GM04504 (cell line): ENCODE measurements around the gene MPRIP.

ENCODE experiments used
- DNase-seq: peaks from one replicate; pipeline ENCODE4 v3.0.0-alpha.2; 2012; ENCODE audit warnings: low read depth

MPRIP gene

GRCh38 chr17:17028059-17028877, 14.0 kb upstream of the MPRIP start:
- DNase-seq = no peak

GRCh38 chr17:17028878-17029535, 13.2 kb upstream of the MPRIP start:
- no peak for DNase-seq

GRCh38 chr17:17029938-17030337, 12.3 kb upstream of the MPRIP start:
- no peak for DNase-seq

- DNase-seq = no peak
These were observed 11.6 kb upstream of the MPRIP start for GRCh38 chr17:17030515-17031211.

GRCh38 chr17:17032131-17032692, 10.0 kb upstream of the MPRIP start:
- DNase-seq = no peak

- DNase-seq = no peak
These were observed 8.8 kb upstream of the MPRIP start for GRCh38 chr17:17033466-17033865.

GRCh38 chr17:17034026-17034425, 8.2 kb upstream of the MPRIP start:
- no peak for DNase-seq

GRCh38 chr17:17034496-17035075, 7.7 kb upstream of the MPRIP start:
- DNase-seq = no peak

- no peak for DNase-seq
These were observed 6.8 kb upstream of the MPRIP start for GRCh38 chr17:17035490-17035889.

GRCh38 chr17:17035920-17036523, 6.2 kb upstream of the MPRIP start:
- no peak for DNase-seq

- DNase-seq = no peak
These were observed 5.7 kb upstream of the MPRIP start for GRCh38 chr17:17036524-17036998.

- DNase-seq = no peak
These were observed 2.3 kb upstream of the MPRIP start for GRCh38 chr17:17039911-17040310.

- no peak for DNase-seq
These were observed 1.2 kb upstream of the MPRIP start for GRCh38 chr17:17041018-17041521.

- peak; percentile 90 for DNase-seq
These were observed 480 bp upstream of the MPRIP start for GRCh38 chr17:17041571-17042383.

GRCh38 chr17:17042851-17043460, 699 bp downstream of the MPRIP start:
- DNase-seq = no peak

GRCh38 chr17:17043461-17044271, 1.4 kb downstream of the MPRIP start:
- DNase-seq = no peak

GRCh38 chr17:17044846-17045561, 2.7 kb downstream of the MPRIP start:
- peak; percentile 50 for DNase-seq

- DNase-seq = no peak
These were observed 5.8 kb downstream of the MPRIP start for GRCh38 chr17:17048106-17048505.
